H1 (cell line): Measurements from ENCODE around the gene MYO16.

Source experiments
- CTCF ChIP-seq, 3 experiments: IDR thresholded peaks; 1 replicate in 2 of 3; 2 replicates in 1 of 3; pipeline versions ENCODE4 v1.5.1 to v1.6.1; 2011; ENCODE audit warnings: low read length in 3 of 3, mild to moderate bottlenecking in 3 of 3, inconsistent platforms in 2 of 3, low read depth in 1 of 3, moderate library complexity in 1 of 3; ENCODE audit not compliant: insufficient read depth in 1 of 3; ENCODE audit errors: control extremely low read depth in 1 of 3
- MAX ChIP-seq: IDR thresholded peaks from 2 replicates; pipeline ENCODE4 v1.6.1; 2012; ENCODE audit warnings: inconsistent platforms
- RAD21 ChIP-seq, 2 experiments: IDR thresholded peaks in 1 of 2; conservative IDR thresholded peaks in 1 of 2; 2 replicates each; pipeline ENCODE4 v1.6.1; 2011; ENCODE audit warnings: low read depth in 2 of 2, low read length in 2 of 2, improper control_type of control experiment in 1 of 2, inconsistent platforms in 1 of 2, mild to moderate bottlenecking in 1 of 2, moderate library complexity in 1 of 2
- SUZ12 ChIP-seq: fragments of 200-600 bp; sonication (generic); IDR thresholded peaks from 2 replicates; pipeline ENCODE4 v1.6.1; 2012; ENCODE audit warnings: mild to moderate bottlenecking, inconsistent platforms, low read length, moderate library complexity, mixed read lengths
- TEAD4 ChIP-seq: IDR thresholded peaks from 2 replicates; pipeline ENCODE4 v1.6.1; 2012; ENCODE audit warnings: low read depth, low read length, inconsistent platforms, mixed read lengths

DNA sequence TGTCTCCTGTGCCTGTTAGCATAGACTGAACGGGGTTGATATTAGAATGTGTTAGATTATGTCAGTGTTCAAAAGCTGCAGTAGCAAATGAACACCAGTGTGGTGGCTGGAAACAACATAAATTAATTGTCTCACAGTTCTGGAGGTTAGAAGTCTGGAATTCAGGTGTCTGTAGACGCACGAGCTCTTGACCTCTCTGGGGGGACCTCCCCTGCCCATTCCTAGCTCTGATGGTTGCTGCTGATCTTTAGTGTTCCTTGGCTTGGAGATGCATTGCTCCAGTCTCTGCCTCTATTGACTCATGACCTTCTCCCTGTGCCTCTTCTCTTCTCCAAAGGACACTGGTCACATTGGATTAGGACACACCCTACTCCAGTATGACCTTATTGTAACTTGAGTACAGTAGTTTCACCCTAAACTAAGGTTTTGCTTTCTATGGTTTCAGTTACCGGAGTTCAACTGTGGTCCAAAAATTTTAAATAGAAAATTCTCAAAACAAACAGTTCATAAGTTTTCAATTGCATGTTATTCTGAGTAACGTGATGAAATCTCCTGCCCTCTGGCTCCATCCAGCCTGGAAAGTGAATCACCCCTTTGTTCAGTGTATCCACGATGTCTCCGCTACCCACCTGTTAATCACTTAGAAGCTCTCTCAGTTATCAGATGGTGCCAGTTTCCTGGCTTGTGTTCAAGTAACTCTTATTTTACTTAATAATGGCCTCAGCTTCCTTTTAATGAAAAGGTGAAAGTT, 273.2 kb downstream of the MYO16 start:
- no peak for TF ChIP-seq CTCF (IDR thresholded peaks at IDR 0.05; ENCODE audit: control extremely low read depth in 1 of 3, insufficient read depth in 1 of 3, low read depth in 1 of 3, low read length in 3 of 3)
- TF ChIP-seq RAD21 (IDR thresholded peaks at IDR 0.05 in 1 of 2, conservative IDR thresholded peaks at IDR 0.05 in 1 of 2; ENCODE audit: low read depth in 2 of 2, low read length in 2 of 2) = no peak
- no peak for TF ChIP-seq TEAD4
- TF ChIP-seq SUZ12 = no peak
- no peak for TF ChIP-seq MAX
